AG04449 (cell line): ENCODE results near the gene ERICH6.

Experiments used
- CTCF ChIA-PET: fragments of 350-600 bp; formaldehyde crosslinking; extraction: SDS; loops from one replicate; lab custom pipeline; 2021; ENCODE audit warnings: antibody characterized with exemption; lab: Yijun Ruan, JAX
- POLR2A ChIA-PET: fragments of 400-600, 350-600 bp; formaldehyde crosslinking; extraction: SDS; loops from one replicate; lab custom pipeline; 2020; ENCODE audit warnings: antibody characterized with exemption, inconsistent platforms; lab: Yijun Ruan, JAX
- DNase-seq: peaks from one replicate; pipeline ENCODE4 v3.0.0-alpha.2; 2010; ENCODE audit warnings: low read depth, low spot score
- H3K4me3 ChIP-seq: 2 replicates; pipeline ENCODE4 v1.5.1; 2011; ENCODE audit warnings: low read depth, mild to moderate bottlenecking, control low read depth, low read length
- CTCF ChIP-seq: IDR thresholded peaks from one replicate; pipeline ENCODE4 v1.5.1; 2011; ENCODE audit warnings: mild to moderate bottlenecking, moderate library complexity, low read length, control low read depth, inconsistent platforms; ENCODE audit not compliant: insufficient read depth; ENCODE audit errors: missing control alignments

The ERICH6 gene

GRCh38 chr3:150738688-150739087, 35.0 kb upstream of the ERICH6 start:
- ChIA-PET CTCF (interaction anchor here (1.2 to 1.8 kb wide), 4 partner anchors 17 to 25 kb away, joined by 4 to 14 read pairs (median 5); partner anchors contain the start of gene SIAH2), POLR2A (no interaction called here)
- H3K4me3 ChIP-seq: no peak overlapping the region
- TF ChIP-seq CTCF: no peak
- no peak for DNase-seq

GRCh38 chr3:150737874-150738679, 34.4 kb upstream of the ERICH6 start:
- CTCF ChIA-PET: interaction anchor here (1.0 to 1.8 kb wide), 5 partner anchors 10 to 25 kb away, joined by 4 to 14 read pairs (median 5); partner anchors contain the start of gene SIAH2
- DNase-seq: no peak
- POLR2A ChIA-PET: interaction anchor here (0.6 kb wide), 1 partner anchor 9 kb away, joined by 3 read pairs; no protein-coding TSS in a partner anchor

GRCh38 chr3:150736903-150737832, 33.4 kb upstream of the ERICH6 start:
- ChIA-PET POLR2A (interaction anchor here (0.6 kb wide), 1 partner anchor 9 kb away, joined by 3 read pairs; no protein-coding TSS in a partner anchor), CTCF (interaction anchor here (1.0 to 1.8 kb wide), 5 partner anchors 9 to 26 kb away, joined by 4 to 14 read pairs (median 5); partner anchors contain the start of gene SIAH2)
- no peak overlapping the region for H3K4me3 ChIP-seq
- no peak for DNase-seq
- no peak for TF ChIP-seq CTCF

More at GRCh38 chr3:150737874-150738679, 34.4 kb upstream of the ERICH6 start:
- no peak for TF ChIP-seq CTCF
- H3K4me3 ChIP-seq: no peak overlapping the region

DNA sequence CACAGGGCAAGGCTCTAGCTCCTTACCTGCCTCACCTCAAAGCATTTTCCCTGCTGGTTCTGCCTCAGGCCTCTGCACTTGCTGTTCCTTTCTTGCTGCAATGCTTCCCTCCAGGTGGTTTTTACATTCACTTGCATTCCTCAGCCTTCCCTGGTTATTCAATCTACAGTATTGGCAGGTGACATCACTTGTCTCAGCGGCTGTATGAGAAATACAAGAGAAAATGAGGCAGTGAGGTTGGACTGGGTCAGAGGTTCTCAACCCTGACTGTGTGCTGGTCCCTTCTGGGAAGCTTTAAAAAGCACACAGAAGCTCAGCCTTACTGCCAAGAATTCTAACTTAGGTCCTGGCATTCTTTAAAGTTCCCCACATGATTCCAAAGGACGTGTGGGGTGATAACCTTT, 32.6 kb upstream of the ERICH6 start:
- POLR2A ChIA-PET: no interaction called here
- H3K4me3 ChIP-seq: no peak overlapping the region
- CTCF ChIA-PET: interaction anchor here (0.7 to 3.6 kb wide), 3 partner anchors 14 to 409 kb away, joined by 3 to 17 read pairs (median 3); no protein-coding TSS in a partner anchor
- TF ChIP-seq CTCF: no peak
- no peak for DNase-seq

DNA sequence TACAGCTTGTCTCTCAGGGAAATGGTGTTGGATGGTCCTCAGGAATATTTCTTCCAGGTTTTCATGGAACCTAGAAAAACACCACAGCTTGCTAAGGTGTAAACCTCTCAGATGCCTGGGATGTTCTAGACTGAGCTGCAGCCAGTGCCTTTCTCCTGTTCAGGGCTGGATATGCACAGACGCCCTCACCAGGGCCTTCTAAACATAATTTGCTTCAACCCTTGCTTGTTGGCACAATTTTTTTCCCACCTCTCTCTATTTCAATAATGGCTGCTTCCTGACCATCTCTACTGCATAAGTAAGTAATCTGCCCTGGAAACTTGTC, 31.0 kb upstream of the ERICH6 start:
- no peak overlapping the region for H3K4me3 ChIP-seq
- no peak for DNase-seq
- TF ChIP-seq CTCF: no peak
- POLR2A ChIA-PET: no interaction called here
- CTCF ChIA-PET: interaction anchor here (1.2 to 3.6 kb wide), 2 partner anchors 13 to 130 kb away, joined by 3 to 17 read pairs; no protein-coding TSS in a partner anchor
